HG03039 (cell line): Measurements from ENCODE around the gene TBC1D23.
"Not testable (repeated sequence)": the region's sequence is repeated elsewhere in the genome, so short reads cannot be mapped to it uniquely, and the experiment has no call there.

Experiments
- ATAC-seq: cut with Tn5 transposase; IDR thresholded peaks from one replicate; pipeline ENCODE4 v1.9.1; 2021; ENCODE audit warnings: mild to moderate bottlenecking, moderate library complexity; ENCODE audit not compliant: unreplicated experiment

Gene TBC1D23

DNA sequence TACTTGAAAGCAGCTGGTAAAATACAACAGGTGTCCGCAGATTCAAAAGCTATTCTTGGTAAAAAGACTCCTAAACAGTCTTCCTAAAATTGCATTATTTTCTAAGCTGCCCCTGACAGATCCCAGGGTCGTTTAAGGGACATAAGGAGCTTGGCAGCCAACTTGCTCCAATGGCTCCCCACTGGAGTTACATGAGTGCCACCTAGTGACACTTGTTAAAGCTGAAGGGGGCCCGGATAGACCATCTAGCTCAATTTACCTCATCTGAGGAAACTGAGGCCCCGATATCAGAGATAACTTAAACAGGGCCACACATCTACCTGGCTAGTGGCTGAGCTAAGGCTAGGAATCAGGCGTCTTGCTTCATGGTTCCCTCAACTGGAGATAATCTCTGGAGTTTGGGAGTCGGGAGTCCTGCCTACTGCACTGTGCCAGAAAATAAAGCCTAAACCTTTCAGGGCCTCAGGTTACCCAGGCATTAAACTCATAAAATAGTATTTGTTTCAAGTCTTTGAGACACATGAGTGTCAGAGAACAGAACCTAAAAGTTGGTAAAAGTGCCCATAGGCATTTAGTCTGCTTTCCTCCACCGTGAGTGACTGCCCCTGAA, 6.5 kb upstream of the TBC1D23 start:
- peak; percentile 67 for ATAC-seq

DNA sequence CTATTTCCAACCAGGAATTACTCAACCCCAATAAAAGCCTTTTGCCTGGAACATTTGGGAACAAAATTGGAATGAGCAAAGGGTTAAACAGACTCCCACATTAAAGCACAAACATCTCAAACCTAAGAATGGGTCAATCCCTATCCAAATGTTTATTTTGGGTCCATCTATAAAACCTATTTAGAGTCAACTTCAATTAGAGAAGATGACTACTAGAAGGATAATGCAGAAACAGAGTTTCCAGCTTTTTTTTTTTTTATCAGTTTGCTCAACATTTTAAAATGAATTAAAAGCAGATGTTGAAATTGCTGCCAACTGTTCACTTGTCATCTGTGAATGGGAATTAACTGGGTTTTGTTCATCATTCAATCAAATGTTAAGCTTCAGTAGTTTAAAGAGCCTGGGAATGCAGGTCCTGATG, 4.1 kb upstream of the TBC1D23 start:
- ATAC-seq = no peak

DNA sequence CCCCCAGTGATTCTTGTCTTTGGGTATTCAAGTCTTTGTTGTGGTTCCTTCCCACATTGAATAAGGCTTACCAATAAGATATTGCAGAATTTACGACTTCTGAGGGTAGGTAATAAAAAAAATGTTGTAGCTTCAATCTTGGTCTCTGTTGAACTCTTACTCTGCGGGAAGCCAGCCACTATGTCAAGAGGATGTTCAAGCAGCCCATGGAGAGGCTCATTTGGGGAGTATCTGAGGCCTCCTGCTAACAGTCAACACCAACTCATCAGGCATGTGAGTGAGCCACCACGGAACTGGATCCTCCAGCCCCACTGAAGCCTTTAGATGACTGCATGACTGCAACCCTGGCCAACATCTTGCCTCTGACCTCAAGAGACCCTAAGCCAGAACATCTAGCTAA, 3.2 kb upstream of the TBC1D23 start:
- no peak for ATAC-seq

DNA sequence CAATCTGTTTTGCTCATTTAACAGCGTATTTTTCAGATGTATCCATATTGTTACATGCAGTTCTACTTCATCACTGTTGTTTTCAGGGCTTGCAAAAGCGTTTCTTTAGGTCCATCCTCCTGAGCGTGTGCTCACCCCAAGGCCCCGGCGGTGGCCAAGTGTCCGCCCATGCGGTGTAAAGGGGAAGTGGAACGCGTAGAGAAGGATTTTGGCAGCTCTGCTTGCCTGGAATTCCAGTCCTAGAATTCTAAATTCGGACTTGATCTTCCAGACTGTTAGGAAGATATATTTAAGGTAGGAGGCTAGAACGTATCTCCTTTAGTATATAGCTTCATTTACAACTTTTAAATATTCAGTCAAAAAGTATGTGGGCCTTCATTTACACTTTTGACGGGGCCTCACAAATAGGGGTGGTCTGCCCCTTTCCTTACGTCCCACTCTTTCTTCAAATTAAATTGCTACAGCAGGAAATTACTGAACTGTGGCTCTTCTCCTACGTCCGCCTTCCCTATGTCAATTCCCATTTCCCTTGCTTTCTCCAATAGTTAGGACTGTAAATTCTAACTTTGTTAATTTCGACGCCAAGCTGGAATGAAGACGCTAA, 609 bp upstream of the TBC1D23 start:
- no peak for ATAC-seq

DNA sequence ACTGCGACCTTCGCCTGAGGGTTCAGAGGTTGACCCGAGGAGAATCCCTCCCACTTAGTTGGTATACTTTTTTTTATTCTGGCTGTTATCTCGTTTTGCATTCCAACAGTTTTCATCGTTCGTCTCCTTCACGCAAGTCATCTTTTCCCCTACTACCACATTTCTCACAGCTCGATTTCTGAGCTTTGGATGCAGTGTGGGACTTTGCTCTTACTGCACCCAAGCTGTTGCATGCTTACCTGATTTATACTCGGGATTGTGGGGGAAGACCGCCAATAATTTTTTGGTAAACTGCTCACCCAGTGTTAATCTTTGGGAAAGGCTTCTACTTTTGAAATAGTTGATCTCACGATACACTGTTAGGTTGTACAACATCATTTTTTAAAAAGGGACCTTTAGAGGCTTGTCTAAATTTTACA, 702 bp downstream of the TBC1D23 start:
- no peak for ATAC-seq

DNA sequence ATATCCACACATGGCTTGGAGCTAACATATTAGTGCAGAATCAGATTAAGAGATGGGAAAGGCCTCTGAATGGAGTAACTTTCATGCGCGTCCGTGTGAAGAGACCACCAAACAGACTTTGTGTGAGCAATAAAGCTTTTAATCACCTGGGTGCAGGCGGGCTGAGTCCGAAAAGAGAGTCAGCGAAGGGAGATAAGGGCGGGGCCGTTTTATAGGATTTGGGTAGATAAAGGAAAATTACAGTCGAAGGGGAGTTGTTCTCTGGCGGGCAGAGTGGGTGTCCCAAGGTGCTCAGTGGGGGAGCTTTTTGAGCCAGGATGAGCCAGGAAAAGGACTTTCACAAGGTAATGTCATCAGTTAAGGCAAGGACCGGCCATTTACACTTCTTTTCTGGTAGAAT, 2.1 kb downstream of the TBC1D23 start:
- not testable (repeated sequence) for ATAC-seq

DNA sequence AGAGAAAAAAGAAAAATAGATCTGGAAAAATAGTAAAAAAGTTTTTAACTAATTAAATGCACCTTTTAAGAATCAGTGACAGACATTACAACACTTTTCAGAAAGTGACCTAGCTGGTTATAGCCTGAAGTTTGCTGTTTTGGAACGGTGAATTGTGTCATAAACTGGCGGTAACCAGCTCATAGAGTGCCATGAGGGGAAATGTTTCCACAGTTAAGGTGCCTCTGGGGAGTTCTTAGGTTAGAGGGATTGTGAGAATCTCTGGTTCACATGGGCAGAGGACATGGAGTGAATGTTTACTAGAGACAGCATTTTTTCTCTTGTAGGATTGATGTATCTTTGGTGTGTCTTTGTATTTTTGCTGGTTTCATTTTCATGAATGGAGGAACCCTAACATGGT, 2.8 kb downstream of the TBC1D23 start:
- no peak for ATAC-seq

DNA sequence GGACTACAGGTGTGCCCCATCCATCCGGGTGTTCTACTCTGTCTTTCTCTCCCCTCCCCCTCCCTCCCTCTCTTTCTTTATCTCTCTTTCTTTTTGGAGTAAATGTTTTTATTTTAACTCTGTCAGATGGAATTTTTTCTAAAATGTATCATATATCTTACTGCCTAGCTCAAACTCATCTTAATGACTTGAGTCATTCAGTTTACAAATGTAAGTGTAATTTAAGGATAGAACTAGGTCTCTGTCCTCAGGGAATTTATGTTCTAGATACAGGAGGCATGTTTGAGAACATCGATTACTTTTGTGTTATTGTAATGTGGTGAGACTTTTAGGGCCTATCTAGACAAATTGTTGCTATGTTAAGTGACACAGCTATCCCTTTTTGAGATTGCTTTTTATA, 3.5 kb downstream of the TBC1D23 start:
- no peak for ATAC-seq

DNA sequence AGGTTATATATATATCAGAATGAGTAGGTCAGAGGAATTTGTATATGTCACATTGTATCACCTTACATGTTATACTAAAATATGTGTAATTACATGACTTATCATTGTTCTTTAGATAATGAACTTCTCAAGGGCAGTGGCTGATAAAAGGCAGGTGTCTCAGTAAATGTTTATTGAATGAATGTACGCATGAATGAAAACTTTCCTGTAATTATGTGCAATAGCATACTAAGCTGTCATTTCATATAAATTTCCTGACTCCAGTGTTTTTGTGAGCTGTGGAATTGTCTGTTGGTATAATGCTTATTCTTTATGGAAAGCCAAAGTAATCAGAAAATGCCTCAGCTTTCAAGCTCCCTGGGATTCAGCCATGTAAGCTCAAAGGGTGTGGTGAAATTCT, 4.2 kb downstream of the TBC1D23 start:
- ATAC-seq = no peak

DNA sequence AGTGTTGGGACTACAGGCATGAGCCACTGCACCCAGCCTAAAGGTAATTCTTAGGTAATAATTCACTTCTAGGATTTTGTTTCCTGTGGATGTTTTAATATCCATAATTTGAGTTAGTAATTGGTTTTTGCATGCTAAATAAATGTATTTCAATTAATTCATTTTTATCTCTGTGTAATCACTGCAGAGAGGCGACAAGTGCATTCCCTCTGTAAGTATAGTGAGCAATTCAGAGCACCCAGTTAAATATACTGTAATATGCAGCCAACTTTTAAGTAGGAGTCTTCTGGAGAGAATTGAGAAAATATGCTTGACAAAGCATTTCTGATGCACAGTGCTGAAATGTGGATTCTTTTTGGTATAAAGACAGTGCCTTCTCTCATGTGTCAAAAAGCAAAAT, 5.7 kb downstream of the TBC1D23 start:
- ATAC-seq = no peak

DNA sequence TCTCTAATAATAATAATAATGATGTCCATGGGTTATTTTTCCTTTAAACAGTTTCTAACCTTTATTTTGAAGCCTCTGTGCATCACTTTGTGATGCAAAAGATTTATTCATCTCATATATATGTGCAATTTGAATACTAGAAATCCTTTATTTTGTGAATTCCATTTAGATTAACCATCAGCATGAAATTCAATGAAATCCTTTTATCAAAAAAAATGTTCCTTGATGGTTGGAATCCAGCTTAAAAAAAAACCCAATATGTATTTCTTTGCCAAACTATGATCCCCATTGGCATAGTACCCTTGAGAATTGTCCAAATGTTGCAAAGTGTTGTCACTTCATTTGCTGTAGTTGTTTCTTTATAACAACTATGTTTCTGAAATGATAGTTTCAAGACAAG, 7.4 kb downstream of the TBC1D23 start:
- no peak for ATAC-seq

DNA sequence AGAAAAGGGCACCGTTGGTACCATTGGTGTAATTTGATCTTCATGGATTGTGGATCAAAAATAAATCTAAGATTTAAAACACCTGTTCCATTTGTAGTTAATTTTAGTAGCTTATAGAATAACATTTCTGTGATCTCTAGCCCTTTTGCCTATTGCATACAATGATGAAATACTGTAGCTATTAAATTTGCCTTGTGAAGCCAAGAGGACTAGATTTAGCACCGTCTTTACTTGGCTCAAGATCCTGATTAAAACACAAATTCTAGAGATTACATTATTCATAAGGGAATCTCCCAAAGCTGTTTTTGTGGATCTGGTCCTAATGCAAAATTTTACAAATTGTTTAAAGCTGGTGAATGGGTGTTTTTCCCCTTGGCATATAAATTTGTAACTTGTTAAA, 8.2 kb downstream of the TBC1D23 start:
- ATAC-seq = no peak

DNA sequence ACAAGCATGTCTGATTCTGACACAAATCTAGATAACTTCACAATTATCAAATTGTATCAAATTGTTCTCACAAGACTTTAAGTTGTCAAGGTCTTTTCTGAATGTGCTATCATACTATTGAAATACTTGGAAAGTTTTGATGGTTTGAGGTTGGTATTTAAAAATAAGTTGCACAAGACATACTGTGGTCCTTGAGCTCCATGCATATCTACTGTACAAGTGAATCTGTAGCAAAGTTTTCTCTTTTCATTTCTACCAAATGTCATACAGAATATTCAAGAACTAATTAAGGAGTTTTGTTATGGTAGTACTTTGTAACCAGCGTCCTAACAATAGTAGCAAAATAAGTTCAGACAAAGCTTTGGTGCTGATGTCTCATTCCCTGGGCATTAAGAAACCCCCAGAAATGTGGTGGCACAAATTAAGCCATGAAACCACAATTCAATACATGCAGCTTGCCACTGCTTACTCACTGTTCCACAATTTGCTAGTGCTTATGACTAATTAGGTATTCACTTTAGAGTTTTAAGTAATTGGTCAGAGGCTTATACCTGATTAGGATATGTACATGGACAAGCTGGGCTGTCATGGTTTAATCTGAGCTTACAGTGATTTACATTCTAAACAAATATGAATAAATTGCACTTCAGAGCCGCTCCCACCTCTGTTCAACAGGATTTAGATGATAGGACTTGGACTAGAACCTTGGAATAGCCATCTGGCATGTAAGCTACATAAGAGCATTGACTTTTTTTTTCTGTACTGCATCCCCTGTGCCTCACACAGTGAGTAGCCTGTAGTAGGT, 8.8 kb downstream of the TBC1D23 start:
- no peak for ATAC-seq

DNA sequence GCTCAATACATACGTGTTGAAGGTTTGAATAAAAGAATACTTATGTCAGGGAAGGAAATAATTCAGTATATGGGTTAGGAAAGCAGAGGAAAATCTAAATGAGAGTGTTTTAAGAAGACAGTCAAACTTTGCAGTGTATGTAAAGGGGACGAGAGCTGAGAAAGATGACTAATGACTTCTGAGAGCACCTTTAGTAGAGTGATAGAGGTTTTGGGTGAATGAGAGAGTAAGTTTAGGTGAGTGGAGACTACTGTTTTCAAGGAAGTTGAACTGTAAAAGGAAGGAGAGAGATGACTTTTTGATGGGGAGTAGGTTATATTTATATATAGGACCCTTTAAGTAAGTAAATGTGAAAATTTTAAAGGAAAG, 9.4 kb downstream of the TBC1D23 start:
- no peak for ATAC-seq

DNA sequence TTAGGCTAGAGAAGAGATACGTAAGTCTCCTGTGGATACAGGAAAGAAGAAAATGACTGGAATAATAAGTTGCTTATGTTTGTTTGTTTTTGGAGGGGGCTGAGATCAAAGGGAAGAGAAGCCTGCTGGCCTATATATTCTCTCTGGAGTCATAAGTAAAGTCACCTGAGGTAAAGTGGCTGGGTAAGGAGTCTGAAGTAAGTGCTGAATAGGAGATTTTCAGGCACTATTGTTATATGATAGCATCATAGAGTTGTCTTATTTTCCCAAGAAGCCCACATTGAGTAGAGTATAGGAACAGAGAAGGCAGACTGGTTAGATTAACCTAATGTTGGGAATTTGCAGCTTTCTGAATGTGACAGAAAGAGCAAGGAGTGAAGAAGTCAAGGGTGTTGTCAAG, 10.7 kb downstream of the TBC1D23 start:
- no peak for ATAC-seq

DNA sequence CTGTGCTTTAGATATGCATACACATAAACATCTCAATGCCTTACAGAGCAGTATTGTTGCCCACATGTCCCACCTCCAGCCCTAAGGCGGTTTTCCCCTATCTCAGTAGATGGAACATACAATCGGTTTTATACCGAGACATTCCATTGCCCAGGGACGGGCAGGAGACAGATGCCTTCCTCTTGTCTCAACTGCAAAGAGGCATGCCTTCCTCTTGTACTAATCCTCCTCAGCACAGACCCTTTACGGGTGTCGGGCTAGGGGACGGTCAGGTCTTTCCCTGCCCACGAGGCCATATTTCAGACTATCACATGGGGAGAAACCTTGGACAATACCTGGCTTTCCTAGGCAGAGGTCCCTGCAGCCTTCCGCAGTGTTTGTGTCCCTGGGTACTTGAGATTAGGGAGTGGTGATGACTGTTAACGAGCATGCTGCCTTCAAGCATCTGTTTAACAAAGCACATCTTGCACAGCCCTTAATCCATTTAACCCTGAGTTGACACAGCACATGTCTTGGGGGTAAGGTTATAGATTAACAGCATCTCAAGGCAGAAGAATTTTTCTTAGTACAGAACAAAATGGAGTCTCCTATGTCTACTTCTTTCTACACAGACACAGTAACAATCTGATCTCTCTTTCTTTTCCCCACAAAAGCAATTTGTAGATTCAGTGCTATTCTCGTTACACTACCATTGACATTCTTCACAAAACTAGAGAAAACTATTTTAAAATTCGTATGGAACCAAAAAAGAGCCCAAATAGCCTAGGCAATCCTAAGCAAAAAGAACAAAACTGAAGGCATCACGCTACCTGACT, 12.2 kb downstream of the TBC1D23 start:
- ATAC-seq = not testable (repeated sequence)

DNA sequence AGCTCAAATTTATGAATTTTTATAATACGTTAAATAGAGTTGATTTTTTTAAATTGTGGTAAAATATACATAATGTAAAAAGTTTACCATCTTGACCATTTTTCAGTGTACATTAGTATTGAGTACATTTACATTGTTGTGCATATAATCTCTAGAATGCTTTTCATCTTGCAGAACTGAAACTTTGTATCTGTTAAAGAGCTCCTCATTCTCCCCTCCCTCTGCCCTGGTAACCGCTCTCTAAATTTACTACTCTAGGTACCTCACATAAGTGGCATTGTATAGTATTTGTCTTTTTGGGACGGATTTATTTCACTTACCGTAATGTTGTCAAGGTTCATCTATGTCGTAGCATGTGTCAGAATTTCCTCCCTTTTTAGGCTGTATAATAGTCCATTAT, 13.6 kb downstream of the TBC1D23 start:
- ATAC-seq = no peak

DNA sequence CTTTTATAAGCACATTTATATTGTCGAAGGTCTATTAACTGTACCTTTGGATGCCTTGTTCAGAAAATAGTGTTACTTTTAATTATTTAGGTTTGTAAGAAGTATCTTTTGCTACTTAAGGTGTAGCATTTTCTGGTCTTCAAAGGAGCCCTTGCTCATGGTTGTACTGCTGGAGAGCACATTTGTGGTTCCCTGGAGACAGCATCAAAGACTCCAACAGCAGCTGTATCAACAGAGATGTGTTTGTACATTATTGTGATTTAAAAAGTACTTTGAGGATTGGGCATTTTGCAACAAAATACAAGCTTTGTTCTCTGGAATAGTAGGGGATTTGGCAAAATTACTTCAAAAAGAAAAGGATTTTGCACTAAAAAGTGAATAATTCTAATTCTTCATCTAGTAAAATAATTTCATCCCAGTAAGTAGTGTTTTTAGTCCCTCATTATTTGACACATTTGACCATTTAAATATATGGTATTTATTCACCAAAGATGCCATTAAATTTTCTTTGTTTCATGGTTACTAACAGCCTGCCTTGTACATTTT, 16.5 kb downstream of the TBC1D23 start:
- ATAC-seq = no peak

DNA sequence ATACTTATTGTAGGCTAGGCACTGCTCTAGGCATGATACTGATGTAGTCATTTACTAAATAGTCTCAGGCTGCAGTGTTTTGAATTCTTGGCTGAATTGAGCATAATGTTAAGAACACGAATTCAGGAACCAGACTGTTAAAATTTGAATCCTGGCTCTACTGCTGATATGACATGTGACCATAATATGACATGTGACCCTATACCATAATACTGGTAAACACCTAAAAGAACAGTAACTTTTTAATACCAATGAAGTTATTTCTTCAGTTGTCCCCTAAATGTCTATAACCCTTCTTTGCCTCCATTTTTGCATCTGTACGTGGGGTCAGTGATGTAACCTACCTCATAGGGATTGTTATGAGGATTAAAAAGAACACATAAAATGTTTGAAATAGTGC, 18.1 kb downstream of the TBC1D23 start:
- no peak for ATAC-seq

DNA sequence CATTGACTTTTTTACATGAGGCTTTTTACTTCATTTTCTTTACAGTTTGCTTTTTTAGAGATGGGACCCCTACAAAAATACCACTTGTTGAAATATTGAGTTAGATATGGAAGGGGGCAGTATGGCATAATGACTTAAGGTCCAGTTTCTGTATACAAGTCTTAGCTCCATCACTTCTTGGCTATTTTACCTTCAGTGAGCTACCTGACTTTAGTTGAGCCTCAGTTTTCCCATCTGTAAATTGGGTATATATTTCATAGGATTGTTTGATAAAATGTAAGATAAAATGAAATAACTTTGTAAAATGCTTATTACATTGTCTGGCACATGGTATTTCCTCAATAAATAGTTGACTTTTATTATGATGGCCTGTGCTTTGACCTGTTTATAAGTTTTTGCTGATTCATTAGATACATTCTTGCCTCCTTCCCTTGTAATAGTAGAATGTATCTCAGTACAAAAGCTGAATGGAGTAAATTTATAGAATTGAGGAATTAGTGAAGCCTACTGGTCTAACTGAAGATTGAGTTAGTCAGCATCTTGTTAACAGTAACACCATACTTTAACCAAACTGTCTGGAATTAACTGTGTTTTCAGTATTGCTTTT, 27.6 kb downstream of the TBC1D23 start:
- no peak for ATAC-seq

DNA sequence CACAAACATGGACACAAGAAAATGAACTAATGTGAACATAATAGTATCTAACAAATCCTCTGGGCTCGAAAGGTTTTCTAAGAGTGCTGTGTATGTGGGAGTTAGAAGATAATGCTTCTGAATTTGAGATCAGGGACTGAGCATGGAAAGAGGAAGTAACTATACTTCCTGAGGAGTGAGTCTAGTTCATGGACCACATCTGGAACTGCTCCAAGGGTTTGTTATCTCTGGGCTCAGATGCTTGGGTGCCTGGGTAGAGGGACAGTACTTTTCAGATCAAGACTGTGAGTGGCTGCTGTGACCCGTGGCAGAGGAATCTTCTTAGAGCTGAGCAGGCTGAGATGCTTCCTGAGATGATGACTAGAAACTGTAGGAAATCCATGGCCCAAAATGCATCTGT, 28.5 kb downstream of the TBC1D23 start:
- no peak for ATAC-seq
